ENCODE results near the gene MTA1.

MTA1 gene

DNA sequence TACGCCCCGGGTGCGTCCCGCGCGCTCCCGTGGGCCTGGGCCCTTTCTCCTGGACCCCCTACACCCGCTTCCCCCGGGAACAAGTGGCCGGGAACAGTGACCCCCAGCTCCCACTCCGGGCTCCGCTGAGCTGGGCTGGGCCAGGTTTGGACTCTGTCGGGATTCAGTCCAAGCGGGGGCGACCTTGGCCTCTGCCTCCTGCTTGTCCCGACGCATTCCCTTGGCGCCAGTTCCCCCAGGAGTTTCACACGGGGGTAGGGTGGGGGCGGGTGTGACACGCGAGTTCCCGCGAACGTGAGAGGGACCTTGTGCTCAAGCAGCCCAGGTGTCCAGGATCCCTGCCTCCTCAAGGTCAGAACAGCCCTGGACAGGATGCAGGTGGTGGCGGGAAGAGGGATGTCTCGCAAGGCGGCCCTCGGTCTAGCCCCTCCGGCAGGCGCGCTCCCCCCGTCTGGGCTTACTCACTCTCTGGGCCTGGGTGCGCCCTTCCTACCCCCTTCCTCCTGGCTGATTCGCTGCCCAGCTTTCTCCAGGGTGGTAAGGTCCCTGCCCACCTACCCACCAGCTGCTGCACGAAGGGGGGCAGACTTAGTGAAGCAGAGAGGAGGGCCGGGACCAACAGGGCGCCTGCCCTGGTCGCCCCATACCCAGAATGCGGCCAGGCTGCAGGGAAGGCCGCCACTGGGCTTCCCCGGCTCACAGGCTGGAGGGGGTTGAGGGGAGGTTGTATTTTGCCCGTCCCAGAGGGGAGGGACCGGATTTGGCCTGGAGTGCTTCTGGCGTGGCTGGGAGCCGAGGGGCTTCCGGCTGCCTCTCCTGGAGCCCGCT is 55.9 kb downstream of the MTA1 start:
- DNase-seq (ENCODE audit: low read depth, low spot score): no peak

DNA sequence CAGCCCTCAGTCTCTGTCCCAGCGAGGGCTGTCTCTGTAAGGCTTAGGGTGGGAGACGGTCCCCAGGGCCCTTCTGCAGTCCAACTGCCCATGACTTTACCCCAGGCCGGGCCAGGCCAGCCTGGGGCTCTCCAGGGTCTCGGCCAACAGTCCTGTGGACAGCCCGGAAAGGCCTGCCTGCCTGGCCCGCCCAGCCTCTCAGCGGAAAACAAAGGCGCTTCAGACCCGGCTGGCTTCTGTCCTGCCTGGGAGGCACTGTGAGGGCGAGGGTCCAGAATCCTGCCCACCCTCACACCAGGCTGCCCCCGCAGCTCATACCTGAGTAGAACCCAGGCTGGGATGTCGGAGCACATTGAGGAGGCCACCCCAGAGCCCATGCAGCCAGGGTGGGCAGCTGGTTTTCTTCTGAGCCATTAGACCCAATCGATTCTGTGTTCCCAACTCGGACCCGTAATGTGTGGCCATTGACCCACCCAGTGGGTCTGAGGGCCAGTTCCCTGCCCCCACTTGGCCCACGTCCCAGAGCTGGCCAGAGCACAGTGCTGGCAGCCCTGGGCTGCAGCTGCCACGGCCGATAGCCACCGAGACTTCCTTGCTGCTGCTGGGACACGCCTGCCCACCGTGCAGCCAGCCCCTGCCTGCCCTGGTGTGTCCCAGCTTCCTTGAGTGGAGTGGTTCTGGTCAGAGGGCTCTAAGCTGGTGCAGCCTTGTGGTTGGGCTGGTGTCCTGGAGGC is 56.6 kb downstream of the MTA1 start:
- no peak for DNase-seq (ENCODE audit: low read depth, low spot score)

DNA sequence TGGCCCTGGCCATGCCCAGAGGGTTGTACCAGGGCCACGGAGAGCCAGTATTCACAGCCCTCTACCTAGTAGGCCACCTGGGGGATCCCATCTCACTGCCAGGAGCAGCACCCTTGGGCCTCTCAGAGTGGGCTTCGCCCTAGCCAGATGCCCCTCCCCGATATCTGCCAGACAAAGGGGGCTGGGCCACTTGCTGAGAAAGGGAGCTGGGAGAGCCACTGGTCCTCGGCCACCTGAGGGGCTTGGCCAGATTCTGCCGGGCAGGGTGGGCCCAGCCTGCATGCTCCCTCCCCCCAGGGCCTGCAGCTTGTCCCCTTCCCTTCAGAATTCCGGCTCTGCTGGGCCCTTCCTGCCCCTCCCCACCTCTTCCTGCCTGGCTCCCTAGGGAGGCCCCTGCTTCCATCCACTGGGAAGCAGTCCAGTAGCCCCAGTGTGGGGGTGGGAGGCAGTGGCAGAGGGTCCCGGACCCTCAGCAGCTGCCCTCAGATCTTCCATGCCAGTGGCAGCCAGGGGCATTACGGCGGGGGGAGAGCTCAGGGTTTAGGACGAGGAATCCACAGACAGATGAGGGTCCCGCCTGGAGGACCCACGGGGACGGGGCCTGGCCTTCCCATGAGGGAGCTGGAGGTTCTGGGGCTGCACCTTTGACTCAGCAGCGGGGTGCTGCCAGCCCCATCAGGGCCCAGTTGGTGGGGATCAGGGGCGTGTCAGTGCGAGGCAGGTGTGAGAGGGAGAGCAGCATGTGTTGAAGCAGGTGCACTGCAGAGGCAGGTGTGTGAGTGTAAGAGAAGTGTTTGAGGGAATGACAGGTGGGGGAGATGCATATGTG is 57.4 kb downstream of the MTA1 start:
- no peak for DNase-seq (ENCODE audit: low read depth, low spot score)

DNA sequence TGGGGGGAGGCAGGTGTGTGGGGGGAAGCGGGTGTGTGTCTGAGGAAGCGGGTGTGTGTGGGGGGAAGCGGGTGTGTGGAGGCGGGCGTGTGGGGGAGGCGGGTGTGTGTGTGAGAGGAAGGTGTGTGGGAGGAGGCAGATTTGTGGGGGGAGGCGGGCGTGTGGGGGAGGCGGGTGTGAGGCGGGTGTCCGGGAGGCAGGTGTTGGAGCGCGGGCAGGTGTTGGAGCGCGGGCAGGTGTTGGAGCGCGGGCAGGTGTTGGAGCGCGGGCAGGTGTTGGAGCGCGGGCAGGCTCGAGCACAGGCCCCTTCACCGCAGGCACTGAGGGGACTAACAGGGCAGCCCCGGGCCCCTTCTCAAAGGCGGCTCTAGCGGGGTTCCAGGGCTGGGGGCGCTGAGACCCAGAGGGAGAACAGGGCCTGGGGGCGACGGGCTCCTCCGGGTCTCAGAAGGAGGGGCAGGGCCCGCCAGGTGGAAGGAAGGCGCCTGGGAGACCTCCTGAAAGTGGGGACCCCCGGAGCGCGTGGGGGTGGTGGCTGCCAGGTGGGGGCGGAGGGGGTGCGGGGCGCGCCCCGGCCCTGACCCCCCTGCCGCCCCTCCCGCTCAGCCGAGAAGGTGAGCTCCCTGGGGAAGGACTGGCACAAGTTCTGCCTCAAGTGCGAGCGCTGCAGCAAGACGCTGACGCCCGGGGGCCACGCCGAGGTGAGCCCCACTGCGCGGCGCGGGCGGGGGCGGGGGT is 58.2 kb downstream of the MTA1 start:
- DNase-seq (ENCODE audit: low read depth, low spot score): no peak

DNA sequence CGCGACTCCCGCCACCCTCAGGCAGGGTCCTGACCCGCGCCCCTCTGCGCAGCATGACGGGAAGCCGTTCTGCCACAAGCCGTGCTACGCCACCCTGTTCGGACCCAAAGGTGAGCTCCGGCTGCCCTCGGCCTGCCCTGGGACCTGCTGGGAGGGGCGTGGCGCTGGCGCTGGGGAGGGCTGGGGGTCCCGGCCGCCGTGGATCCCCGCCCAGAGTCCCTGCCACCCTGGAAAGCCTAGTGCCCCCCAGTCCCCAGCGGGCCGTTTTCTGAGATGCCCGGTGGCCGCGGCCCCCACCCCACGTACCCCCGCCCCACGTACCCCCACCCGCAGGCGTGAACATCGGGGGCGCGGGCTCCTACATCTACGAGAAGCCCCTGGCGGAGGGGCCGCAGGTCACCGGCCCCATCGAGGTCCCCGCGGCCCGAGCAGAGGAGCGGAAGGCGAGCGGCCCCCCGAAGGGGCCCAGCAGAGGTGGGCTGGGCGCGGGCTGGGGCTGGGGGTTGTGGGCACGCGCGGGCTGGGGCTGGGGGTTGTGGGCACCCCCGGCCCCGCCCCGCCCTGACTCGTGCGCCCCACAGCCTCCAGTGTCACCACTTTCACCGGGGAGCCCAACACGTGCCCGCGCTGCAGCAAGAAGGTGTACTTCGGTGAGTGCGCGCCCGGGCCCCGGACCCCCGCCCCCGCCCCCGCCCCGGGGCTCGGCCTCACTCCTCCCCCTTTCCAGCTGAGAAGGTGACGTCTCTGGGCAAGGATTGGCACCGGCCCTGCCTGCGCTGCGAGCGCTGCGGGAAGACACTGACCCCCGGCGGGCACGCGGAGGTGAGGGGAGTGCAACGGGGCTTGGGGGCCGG is 59.0 kb downstream of the MTA1 start:
- no peak for DNase-seq (ENCODE audit: low read depth, low spot score)

DNA sequence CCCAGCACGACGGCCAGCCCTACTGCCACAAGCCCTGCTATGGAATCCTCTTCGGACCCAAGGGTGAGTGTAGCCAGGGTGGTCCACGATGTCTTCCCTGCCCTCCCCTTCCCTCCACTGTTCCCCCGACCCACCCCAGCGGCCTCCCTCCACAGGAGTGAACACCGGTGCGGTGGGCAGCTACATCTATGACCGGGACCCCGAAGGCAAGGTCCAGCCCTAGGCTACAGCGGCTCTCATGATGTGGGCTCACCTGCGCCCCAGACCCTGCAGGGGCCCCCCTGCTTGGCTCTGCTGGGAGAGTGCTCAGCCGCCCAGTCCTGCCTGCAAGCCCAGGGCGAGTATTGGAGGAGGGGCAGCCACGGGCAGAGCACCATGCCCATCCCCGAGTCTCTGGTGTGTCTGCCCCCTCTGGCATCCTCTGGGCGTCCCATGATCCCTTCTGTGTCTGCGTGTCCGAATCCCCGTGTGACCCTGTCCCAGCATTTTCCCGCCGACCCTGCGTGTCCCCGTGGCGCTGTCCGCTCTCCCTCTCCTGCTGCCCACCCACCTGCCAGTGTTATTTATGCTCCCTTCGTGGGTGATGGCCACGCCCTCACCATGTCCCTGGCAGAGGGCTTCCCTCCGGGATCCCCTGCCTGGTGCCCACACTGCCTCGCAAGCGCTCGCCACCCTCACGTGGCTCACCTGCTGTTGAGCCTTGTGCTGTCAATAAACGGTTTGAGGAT is 60.0 kb downstream of the MTA1 start:
- no peak for DNase-seq (ENCODE audit: low read depth, low spot score)

DNA sequence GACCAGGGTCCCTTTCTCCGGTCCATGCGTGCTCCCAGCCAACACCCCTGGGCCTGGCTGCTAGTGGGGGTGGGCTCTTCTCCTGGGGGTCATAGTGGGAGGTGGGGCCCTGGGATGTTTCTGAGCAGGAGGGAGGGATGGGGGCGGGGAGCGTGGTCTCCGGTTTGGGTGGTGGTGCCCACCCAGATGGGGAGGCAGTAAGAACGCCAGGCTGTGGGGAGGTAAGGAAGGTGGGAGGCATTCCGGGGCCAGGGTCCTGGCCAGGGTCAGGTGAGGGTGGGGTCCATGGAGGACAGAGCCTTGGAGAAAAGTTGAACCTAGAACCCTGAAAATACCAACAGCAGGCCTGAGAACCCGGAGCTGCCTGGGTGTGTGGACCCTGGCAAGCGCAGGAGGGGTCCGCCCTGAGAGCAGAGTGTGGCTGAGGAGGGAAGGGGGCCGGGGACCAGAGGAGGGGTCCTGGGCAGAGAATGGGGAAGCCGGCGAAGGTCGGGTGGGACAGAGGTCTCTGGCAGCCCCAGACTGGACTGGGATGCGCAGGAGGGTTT is 60.6 kb downstream of the MTA1 start:
- no peak for DNase-seq (ENCODE audit: low read depth, low spot score)

DNA sequence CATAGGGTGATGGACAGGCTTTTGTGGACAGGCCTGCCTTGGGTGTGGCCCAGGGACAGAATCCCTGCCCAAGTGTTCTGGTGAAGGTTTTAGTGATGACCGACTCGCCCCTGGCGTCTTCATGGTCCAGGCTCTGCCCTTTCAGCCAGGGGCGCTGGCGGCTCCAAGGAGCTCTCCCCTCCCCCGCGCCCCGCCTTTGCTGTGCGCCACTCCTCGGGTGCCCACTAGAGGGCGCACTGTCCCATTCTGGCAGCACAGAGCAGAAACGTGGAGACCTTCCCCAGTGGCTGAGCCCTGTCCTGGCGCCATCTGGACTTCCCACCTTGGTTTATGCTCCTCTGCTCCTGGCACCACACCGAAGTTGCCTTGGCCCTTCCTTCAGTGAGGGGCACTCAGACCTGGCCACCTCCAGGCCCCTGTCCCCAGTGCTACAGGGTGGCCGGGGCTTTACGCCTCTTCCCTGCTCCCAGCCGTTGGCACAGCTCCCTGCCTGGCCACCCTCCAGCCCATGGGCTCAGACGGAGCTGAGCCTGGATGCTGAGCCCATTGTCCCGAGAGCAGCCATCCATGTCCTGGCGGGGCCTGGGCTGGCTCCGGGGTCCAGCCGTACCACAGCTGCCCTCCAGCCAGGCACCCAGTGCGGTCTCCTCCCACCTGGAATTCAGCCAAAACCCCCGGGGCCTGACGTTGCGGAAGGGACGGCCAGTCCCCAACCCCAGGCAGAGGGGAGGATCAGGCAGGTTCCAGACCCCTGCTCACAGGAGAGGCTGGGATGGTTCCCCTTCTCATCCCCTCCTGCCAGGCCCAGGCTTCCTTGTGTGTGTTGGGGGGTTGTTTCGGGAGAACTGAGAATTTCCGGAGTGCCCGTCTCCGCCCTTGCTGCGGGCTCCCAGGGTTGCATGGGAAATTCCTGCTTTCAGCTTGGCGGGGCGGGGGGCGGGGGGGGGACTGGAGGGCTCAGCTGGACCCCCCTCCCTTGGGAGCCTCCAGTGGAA is 61.5 kb downstream of the MTA1 start:
- peak; percentile 88 for DNase-seq (ENCODE audit: low read depth, low spot score)

DNA sequence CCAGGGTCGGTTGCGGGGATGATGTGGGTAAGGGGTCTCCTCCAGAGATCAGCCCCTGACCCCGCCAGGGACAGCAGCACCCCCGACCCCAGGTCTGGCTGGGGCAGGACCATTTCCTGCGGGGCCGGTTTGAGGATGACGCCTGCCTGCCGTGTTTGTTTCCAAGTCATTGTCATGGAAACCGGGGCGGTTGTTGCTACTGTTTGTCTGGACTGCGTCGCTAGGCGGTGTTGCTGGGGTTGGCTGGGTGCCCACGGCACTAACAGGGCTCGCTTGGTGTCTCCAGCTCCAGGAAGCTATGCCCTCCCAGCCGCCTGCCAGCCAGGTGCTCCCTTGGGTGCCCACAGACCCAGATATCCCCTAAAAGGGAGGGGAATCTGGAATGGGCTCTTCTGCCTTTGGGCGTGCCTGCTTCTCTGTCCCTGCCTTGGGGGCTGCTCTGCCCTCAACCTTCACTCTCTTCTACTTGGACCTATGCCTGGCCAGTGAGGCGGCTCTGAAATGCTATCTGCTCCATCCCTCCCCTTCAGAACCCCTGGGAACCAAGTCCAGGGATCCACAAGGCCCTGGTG is 62.3 kb downstream of the MTA1 start:
- peak; percentile 87 for DNase-seq (ENCODE audit: low read depth, low spot score)

DNA sequence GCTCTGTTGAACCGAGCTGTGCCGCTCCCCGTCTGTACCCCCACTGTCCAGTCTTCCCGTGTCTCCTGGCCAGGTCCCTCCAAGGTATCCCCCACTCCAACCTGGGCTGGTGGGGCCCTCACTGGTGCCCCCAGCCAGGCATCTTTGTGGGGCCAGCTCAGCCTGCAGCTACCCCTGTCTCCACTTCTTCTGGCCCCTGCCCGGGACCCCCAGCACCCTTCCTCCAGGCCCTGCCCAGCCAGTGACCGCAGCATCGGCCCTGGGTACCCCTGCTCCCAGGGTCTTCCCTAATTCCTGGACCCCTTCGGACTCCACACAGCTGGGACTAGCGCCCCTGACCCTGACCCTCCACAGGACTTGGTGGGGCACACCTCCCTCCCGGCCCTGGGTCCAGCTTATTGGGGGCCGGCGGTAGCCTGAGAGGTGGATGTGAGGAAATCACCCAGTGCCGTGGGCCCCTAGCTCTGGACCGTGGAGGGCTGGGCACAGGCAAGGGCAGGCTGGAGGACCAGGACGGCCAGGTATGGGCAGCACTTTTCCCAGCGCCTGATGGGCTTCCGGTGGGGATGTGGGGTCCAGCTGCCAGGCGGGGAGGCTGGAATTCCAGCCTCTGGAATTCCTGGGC is 63.0 kb downstream of the MTA1 start:
- no peak for DNase-seq (ENCODE audit: low read depth, low spot score)

DNA sequence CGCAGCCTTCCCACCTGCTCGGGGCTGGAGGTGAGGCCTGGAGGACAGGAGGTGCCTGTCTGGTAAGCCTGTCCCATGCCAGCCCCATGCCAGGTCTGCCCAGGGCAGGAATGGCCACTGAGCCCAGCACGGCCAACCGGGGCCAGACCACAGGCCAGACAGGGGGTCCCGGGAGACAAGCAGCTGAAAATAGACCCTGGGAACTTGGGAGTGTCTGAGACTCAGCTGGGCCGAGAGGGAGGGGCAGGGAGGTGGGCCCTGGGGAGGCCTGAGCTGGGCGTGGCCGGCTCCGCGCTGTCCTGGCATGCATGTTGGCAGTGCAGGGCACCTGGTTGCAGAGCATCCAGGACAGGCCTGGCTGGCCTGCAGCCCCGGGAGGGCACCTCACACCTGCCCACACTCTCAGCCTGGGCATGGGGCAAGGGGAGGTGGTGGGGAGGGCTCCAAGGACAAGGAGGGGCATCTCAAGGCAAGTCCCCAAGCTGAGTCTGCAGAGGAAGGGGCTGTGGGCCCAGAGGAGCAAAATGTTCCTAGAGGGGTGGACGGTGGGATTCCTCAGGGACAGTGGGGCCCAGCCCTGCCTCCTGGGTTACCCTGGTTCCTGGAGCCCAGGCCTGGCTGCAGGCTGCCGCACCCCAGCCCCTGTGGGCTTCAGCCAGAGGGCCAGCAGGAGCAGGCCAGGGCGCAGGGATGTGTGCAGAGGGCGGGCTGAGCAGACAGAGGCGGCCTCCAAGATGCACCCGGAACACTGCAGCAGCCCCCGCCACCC is 63.9 kb downstream of the MTA1 start:
- DNase-seq (ENCODE audit: low read depth, low spot score): no peak

DNA sequence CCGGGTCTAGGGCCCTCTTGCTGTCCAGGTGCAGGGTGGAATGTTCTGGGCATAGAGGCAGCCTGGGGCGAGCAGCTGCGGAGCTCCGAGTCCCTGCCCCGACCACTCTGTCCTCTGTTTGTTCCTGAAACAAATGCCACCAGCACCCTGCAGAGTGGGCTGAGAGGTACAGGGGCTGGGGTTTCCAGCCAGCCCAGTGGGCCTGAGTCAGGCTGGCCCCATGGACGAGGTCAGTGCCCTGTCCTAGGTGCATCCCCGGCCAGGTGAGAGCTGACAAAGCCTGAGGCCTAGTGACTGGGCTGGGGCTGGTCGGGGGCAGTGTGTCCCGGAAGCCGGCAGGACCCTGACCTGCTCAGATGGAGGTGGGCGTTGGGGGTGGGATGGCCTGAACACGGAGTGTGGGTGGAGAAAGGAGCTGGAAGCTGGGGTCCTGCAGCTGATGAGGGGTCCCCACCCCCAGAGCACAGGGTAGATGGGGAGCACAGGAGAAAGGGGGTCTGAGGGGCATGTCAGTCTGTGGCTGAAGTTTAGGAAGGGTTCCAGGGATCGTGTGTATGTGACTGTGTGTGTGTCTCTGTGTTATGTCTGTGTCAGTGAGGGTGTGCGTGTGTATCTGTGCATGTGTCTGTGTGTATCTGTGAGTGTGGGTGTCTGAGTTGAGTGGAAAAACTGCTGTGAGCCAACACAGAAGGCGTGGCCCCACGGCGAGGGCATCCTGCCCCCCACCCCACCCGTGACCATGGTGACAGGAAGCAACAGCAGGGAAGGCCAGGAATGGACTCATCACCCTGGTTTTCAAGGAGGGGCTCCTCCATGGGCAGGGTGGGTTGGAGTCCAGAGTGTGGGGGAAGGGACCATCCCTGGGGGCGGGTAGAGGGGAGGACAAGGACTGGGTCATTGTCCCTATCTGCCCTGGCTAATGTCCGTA is 64.7 kb downstream of the MTA1 start:
- DNase-seq (ENCODE audit: low read depth, low spot score): no peak

DNA sequence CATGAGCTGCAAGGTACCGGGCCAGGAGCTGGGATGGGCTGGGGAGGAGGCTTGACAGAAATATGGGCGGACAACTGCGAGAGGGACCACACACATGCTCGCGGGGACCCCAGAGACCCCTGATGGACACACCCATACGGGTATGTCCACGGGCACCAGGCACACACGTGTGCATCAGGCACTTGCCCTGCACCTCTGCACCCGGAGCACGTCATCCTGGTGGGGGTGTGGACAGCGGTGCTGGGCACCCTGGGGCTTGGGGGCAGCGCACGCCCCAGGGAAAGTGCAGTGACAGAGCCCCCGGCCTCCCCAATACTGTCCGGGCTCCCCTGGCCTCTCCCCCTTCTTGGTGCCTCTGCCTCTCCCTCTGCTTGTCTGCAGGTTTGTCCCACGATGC is 65.4 kb downstream of the MTA1 start:
- no peak for DNase-seq (ENCODE audit: low read depth, low spot score)

DNA sequence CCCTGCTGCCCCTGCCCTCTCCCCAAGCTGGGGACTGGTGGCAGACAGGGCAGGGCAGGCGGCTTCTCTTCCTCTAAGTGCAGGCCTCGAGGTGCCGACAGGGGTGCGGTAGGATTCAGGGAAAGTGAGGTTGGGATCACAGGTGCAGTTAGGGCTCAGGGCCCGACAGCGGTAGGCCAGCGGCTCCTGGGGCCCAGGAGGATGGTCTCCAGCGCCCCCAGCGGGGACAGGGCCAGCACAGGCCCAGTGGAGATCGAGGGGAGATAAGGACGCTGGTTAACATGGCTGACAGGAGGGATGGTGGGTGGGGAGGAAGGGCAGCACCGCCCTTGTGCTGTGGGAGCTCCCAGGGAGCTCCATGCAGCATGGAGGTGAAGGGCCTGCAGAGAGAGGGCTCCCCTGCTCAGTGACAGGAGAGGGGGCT is 66.1 kb downstream of the MTA1 start:
- no peak for DNase-seq (ENCODE audit: low read depth, low spot score)

DNA sequence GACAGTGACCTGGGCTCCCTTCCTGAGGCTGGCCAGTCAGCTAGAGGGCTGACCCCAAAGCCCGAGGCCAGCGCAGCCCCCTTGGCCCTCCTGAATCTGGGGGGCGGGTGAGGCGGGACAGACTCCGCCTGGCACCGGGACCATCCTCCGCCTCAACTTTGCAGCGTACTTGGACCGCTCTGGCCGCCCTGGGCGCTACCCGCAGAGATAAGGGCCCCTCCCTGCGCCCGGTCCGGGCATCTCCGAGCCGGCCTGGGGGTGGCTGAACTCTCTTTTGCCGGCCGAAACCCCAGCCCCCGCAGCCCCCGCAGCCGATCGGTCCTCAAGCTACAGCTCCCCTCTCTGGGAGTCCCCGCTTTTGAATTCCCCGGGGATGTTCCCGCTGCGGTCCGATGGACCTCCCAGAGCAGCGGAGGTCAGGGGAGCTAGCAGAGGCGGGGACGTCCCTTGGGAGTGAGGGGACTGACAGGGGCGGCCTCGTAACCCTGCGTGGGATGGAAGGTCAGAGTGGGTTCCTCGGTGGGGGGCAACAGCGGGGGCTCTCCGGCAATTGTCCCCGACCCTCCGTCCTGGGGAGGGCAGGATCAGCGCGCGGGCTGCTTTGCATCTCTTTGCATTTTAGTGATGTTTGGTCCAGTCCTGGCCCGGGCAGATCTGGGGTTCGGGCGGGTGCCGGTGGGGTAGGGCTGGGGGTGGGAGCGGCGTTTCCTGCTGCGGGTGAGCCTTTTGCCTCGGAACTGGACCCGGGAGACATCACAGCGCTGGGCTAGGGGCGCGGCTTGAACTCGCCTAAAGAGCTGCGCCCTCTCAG is 66.7 kb downstream of the MTA1 start, which contains the start of gene CRIP1:
TSS of gene CRIP1 (plus strand) at position 724 of the 811 bp plus-strand sequence. CDS start 374 bp downstream, outside the sequence.
- no peak for DNase-seq (ENCODE audit: low read depth, low spot score)

Measured in activated CD4-positive, CD25-positive, alpha-beta regulatory T cell treated with anti-CD3 and anti-CD28 coated beads, Interleukin-2, amount 50 U/mL, for 16 hours (primary cell).